ENCODE measurements around the gene AP4M1. TPM values are rescaled to one million over a fixed set of nuclear protein-coding genes. Genes with fewer than 3 reads are reported as not detected.

The AP4M1 gene
- total RNA-seq, 1 experiment from 2014 or later, result 25.1 TPM

- DNase-seq (ENCODE audit: low spot score), result no peak
- H3K27ac ChIP-seq (ENCODE audit: low read depth, low read length, poor library complexity, severe bottlenecking), result no peak overlapping the region
- ChIA-PET CTCF (interaction anchor here (0.6 kb wide), 1 partner anchor 18 kb away, joined by 4 read pairs; the partner anchor contains the start of genes AP4M1 and MCM7), POLR2A (ENCODE audit: low non-redundant PET) (interaction anchor here (0.6 kb wide), 1 partner anchor 262 kb away, joined by 11 read pairs; no protein-coding TSS in a partner anchor)
- no peaks in the 10 kb centered on the region for H3K27me3 ChIP-seq (replicated peaks; ENCODE audit: insufficient read depth, low read depth, low read length, poor library complexity)
- intact Hi-C loops (cut with micrococcal nuclease; ENCODE audit: unreplicated experiment), result loop anchor here (5.0 kb wide), 1 partner anchor 86 kb away; no protein-coding TSS in a partner anchor
- H3K4me3 ChIP-seq (ENCODE audit: low read depth, low read length, poor library complexity, severe bottlenecking), result no peak overlapping the region
- BruUV-seq (replicated peaks), result no TSS peak
- H3K36me3 ChIP-seq (ENCODE audit: insufficient read depth, low read length, poor library complexity, severe bottlenecking), result peaks cover 22% of the 10 kb centered on the region
- no peaks in the 10 kb centered on the region for H3K9me3 ChIP-seq (ENCODE audit: low read depth, low read length, poor library complexity, severe bottlenecking)
- TF ChIP-seq EZH2 (IDR thresholded peaks at IDR 0.05; ENCODE audit: borderline replicate concordance, low read depth, low read length, poor library complexity, severe bottlenecking) (no peak), CTCF (conservative IDR thresholded peaks at IDR 0.05; ENCODE audit: low read depth, low read length) (no peak)
- H3K4me1 ChIP-seq (ENCODE audit: insufficient read depth, low read length, poor library complexity, severe bottlenecking), result peaks cover 25% of the 10 kb centered on the region
These were observed 18.5 kb upstream of the AP4M1 start for GRCh38 chr7:100082978-100083377.

GRCh38 chr7:100085515-100085914, 15.9 kb upstream of the AP4M1 start:
- no peak for DNase-seq (ENCODE audit: low spot score)
- peaks cover 5% of the 10 kb centered on the region for H3K36me3 ChIP-seq (ENCODE audit: insufficient read depth, low read length, poor library complexity, severe bottlenecking)
- H3K27ac ChIP-seq (ENCODE audit: low read depth, low read length, poor library complexity, severe bottlenecking), result no peak overlapping the region
- BruUV-seq (replicated peaks), result no TSS peak
- ChIA-PET POLR2A (ENCODE audit: low non-redundant PET) (no interaction called here), CTCF (no interaction called here)
- TF ChIP-seq CTCF (conservative IDR thresholded peaks at IDR 0.05; ENCODE audit: low read depth, low read length) (no peak), EZH2 (IDR thresholded peaks at IDR 0.05; ENCODE audit: borderline replicate concordance, low read depth, low read length, poor library complexity, severe bottlenecking) (no peak)
- no peak overlapping the region for H3K4me3 ChIP-seq (ENCODE audit: low read depth, low read length, poor library complexity, severe bottlenecking)
- H3K9me3 ChIP-seq (ENCODE audit: low read depth, low read length, poor library complexity, severe bottlenecking), result no peaks in the 10 kb centered on the region
- peaks cover 34% of the 10 kb centered on the region for H3K4me1 ChIP-seq (ENCODE audit: insufficient read depth, low read length, poor library complexity, severe bottlenecking)
- intact Hi-C loops (cut with micrococcal nuclease; ENCODE audit: unreplicated experiment), result no loop called here
- H3K27me3 ChIP-seq (replicated peaks; ENCODE audit: insufficient read depth, low read depth, low read length, poor library complexity), result no peaks in the 10 kb centered on the region

GRCh38 chr7:100087055-100087750, 14.2 kb upstream of the AP4M1 start:
- BruUV-seq (replicated peaks), result no TSS peak

More at GRCh38 chr7:100087055-100087750, 14.2 kb upstream of the AP4M1 start:
- Histone ChIP-seq H3K4me3 (ENCODE audit: low read depth, low read length, poor library complexity, severe bottlenecking) (no peak overlapping the region), H3K27me3 (replicated peaks; ENCODE audit: insufficient read depth, low read depth, low read length, poor library complexity) (no peaks in the 10 kb centered on the region), H3K4me1 (ENCODE audit: insufficient read depth, low read length, poor library complexity, severe bottlenecking) (peaks cover 39% of the 10 kb centered on the region), H3K27ac (ENCODE audit: low read depth, low read length, poor library complexity, severe bottlenecking) (peak overlapping the region; percentile 91), H3K36me3 (ENCODE audit: insufficient read depth, low read length, poor library complexity, severe bottlenecking) (peaks cover 22% of the 10 kb centered on the region), H3K9me3 (ENCODE audit: low read depth, low read length, poor library complexity, severe bottlenecking) (no peaks in the 10 kb centered on the region)
- intact Hi-C loops (cut with micrococcal nuclease; ENCODE audit: unreplicated experiment), result no loop called here
- POLR2A ChIA-PET (ENCODE audit: low non-redundant PET), result interaction anchor here (0.6 to 0.7 kb wide), 2 partner anchors 11 to 42 kb away, joined by 3 read pairs; no protein-coding TSS in a partner anchor
- no peak for TF ChIP-seq CTCF (conservative IDR thresholded peaks at IDR 0.05; ENCODE audit: low read depth, low read length)
- TF ChIP-seq EZH2 (IDR thresholded peaks at IDR 0.05; ENCODE audit: borderline replicate concordance, low read depth, low read length, poor library complexity, severe bottlenecking), result no peak
- peak; percentile 98 for DNase-seq (ENCODE audit: low spot score)
- CTCF ChIA-PET, result no interaction called here
